ENCODE results near the gene TRIP13. TPM values are rescaled to one million over a fixed set of nuclear protein-coding genes. Genes with fewer than 3 reads are reported as not detected.

The TRIP13 gene
- total and polyA plus RNA-seq, 10 of the 15 experiments (the other 5 are each of a cell fraction or from before 2014, with no cell fraction given), result 15.1 to 64.9 (median 32.2) TPM

- Histone ChIP-seq H2AFZ (ENCODE audit: control insufficient read depth, low read depth, low read length) (no peak within 1 kb of the TSS), H3K9me3 (replicated peaks; ENCODE audit: control insufficient read depth, insufficient read depth, low read length) (no peaks in the 10 kb centered on the region), H3K4me3 (no peak within 1 kb of the TSS), H3K79me2 (ENCODE audit: control insufficient read depth, insufficient read depth, low read length) (no peaks in the 10 kb centered on the region), H3K9ac (ENCODE audit: control insufficient read depth, insufficient read depth, low read length) (no peak within 1 kb of the TSS), H3K4me1 (ENCODE audit: control insufficient read depth, insufficient read depth, low read length) (no peaks in the 10 kb centered on the region), H3K36me3 (ENCODE audit: control insufficient read depth in 2 of 2, insufficient read depth in 2 of 2, low read length in 1 of 2) (no peaks in the 10 kb centered on the region), H4K20me1 (ENCODE audit: control insufficient read depth, insufficient read depth) (no peaks in the 10 kb centered on the region), H3K27me3 (replicated peaks in 1 of 2; ENCODE audit: control insufficient read depth in 2 of 2, insufficient read depth in 2 of 2, low read length in 1 of 2) (no peaks in the 10 kb centered on the region), H3K4me2 (ENCODE audit: control insufficient read depth, insufficient read depth) (no peak within 1 kb of the TSS), H3K27ac (ENCODE audit: control insufficient read depth, insufficient read depth) (no peak within 1 kb of the TSS)
- no peak for ATAC-seq
- in situ Hi-C loops (cut with MboI), result loop anchor here (5.0 kb wide), 1 partner anchor 98 kb away; no protein-coding TSS in a partner anchor
- ChIA-PET RAD21 (ENCODE audit: unreplicated experiment) (no interaction called here), CTCF (no interaction called here), SMC1A (ENCODE audit: uncharacterized antibody, unreplicated experiment) (no interaction called here), POLR2A (no interaction called here)
- intact Hi-C loops (cut with micrococcal nuclease; ENCODE audit: unreplicated experiment), result loop anchor here (2.0 kb wide), 1 partner anchor 96 kb away; no protein-coding TSS in a partner anchor
- TF ChIP-seq POLR2A (IDR thresholded peaks at IDR 0.05; ENCODE audit: low read depth, low read length) (no peak), ZSCAN29 (IDR thresholded peaks at IDR 0.05) (no peak), YY1 (IDR thresholded peaks at IDR 0.05; ENCODE audit: low read depth, low read length) (no peak), SUPT20H (IDR thresholded peaks at IDR 0.05; ENCODE audit: borderline replicate concordance, control insufficient read depth, low read depth, low read length) (no peak), NKRF (conservative IDR thresholded peaks at IDR 0.05) (no peak), TARDBP (IDR thresholded peaks at IDR 0.05; ENCODE audit: borderline replicate concordance) (no peak), TCF12 (IDR thresholded peaks at IDR 0.05; ENCODE audit: low read depth, low read length) (no peak), FOXK2 (IDR thresholded peaks at IDR 0.05) (no peak), MXI1 (IDR thresholded peaks at IDR 0.05; ENCODE audit: low read depth, low read length) (no peak), CEBPZ (IDR thresholded peaks at IDR 0.05; ENCODE audit: low read depth, low read length) (no peak), E2F4 (IDR thresholded peaks at IDR 0.05; ENCODE audit: low read depth, low read length) (no peak), ZBTB40 (IDR thresholded peaks at IDR 0.05; ENCODE audit: borderline replicate concordance) (no peak)
- no peak for DNase-seq (ENCODE audit: low read depth, low spot score)
- WGBS (ENCODE audit: insufficient coverage, insufficient replicate concordance, low lambda C conversion rate, missing lambda C conversion rate), result 73% methylated on average over 24 of the region's 27 CpGs
- no TSS peak for BruUV-seq (replicated peaks)
- no peak for FAIRE-seq
These were observed 42.1 kb upstream of the TRIP13 start, which contains the start of gene ZDHHC11 for GRCh38 chr5:850511-851006. ZDHHC11 (minus strand) TSS chr5:850986; CDS start chr5:850602, 384 bp downstream.

All from GM12878 (cell line).